NCI-H1436 (cell line): ENCODE results near the gene YTHDF1.

Experiments used
- DNase-seq: peaks from one replicate; lab custom pipeline; 2025; lab: John Stamatoyannopoulos, UW

Gene YTHDF1

DNA sequence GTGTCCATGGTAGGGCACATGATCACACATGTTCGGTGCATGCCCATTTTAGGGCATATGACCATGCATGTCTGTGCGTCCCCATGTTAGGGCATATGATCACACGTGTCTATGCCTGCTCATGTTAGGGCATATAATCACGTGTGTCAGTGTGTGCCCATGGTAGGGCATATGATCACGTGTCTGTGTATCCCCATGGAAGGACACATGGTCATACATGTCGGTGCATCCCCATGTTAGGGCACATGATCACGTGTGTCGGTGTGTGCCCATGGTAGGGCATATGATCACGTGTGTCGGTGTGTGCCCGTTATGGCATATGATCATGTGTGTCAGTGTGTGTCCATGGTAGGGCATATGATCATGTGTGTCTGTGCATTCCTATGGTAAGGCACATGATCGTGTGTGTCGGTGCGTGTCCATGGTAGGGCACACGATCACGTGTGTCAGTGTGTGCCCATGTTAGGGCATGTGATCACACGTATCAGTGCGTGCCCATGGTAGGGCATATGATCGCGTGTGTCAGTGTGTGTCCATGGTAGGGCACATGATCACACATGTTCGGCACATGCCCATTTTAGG is 30.6 kb downstream of the YTHDF1 start:
- DNase-seq, result no peak

DNA sequence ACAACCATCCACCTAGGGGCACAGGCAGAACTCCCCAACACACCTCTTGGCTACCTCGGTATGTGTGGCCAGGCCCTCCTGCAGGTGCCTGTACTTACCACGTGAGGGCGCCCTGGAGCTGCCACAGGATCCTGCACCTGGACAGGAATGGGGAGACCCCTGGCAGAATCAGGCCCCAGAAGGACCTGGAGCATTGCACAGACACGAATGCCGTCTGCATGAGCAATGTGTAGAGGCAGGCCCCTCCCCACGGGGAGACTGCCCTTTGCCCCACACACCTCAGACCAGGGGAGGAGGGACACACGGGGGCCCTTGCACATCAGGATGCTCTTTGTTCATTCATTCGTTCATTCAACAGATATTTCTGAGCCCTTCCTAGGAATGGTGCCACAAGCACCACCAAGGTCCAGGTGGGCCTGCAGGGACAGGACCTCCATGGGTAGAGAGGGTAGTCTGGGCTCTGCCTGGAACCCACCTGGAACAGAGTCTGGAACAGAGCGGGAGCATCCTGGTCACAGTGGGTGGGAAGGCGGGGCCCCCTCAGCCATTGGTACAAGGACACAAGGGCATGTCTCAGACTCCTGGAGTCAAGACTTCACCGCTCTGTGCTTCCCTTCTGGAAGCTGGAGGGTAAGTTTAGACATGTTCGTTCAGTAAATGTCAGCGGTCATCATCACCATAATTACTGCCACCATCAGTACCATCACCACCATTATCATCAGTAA is 32.3 kb downstream of the YTHDF1 start:
- DNase-seq, result peak; percentile 20

DNA sequence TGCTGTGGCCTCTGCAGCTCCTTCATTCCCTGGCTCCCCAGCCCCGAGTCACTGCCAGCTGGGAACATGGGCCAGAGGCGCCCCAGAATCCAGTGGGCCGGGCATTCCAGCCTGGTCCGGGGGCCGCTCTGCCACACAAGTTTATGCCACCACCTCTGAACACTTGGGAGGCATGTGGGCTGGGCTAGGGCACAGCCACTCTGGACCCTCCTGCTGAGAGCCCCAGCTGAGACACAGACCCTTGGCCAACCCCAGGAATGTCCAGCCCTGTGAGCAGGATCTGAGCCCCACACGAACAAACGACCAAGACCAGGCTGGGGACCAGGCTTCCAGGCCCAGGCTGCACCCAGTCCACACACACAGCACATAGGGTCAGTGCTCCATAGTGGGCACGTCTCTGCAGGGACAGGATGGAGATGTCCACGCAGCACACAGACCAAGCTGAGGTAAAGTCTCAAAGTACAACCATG is 33.0 kb downstream of the YTHDF1 start:
- no peak for DNase-seq

DNA sequence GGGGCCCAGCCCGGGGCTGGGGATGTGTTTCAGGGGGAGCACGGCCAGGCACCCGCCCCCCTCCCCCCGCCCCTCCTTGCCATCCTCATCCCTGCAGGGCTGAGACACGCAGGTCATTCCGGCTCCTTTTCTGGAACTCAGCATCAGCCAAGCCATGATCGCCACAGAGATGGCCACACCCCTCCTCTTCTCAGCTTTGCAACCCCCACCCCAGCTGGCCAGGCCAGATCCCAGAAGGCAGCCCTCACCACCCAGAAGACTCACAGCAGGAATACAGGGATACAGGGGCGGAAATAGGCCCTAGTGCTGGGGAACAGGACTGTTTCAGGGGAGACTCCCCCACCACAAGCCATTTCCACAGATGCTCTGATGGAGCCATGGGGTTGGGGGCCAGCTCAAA is 33.5 kb downstream of the YTHDF1 start:
- no peak for DNase-seq

DNA sequence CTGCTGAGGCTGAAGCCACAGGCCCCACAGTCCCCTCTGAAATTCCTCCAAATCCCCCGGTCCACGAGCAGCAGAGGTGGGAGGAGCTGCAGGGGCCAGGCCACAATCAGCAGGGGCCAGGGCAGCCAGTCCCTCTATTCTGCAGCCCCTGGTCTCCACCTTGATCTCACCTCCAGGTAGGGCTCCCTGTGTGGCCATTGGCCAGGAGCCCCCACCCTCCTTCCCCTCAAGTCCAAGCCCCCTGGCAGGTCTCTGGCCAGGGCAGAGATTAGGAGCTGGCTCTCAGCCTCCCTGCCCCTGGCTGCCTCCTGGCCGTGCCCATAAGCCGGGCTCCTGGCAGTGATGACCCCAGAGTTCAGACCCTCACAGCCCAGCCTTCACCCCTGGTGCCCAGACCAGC is 34.7 kb downstream of the YTHDF1 start:
- DNase-seq, result no peak

DNA sequence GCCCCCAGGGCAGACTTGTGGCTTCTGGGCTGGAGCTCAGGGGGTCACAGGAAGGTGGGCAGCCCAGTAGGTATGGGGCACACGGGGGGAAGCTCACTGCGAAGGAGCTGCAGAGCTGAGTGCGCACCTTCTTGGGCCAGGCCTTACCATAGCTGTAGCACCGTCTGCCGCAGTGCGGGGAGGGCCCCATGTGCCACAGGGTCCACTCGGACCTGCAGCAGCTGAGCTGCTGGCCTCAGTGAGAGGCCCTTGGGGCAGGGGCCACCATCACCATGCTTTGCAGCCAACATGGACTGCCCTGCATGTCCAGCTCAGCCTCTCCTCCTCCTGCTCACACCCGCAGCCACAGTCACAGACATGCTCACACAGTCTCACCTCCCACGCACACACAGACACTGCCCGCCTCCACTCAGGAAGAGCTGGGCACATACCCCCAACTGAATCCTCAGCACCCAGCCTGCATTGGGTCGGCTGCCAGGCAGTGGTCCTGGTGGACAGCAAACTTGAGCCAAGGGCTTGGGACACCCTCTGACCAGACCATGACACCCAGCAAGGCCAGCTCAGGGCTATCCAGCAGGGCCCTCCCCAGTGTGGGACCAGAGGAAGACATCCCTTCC is 35.3 kb downstream of the YTHDF1 start:
- no peak for DNase-seq

- DNase-seq, result no peak
Observed at GRCh38 chr20:63179687-63180568, 36.0 kb downstream of the YTHDF1 start.

GRCh38 chr20:63178889-63179686 is 36.8 kb downstream of the YTHDF1 start:
- peak; percentile 27 for DNase-seq

- no peak for DNase-seq
Observed at GRCh38 chr20:63178446-63178820, 37.5 kb downstream of the YTHDF1 start.

DNA sequence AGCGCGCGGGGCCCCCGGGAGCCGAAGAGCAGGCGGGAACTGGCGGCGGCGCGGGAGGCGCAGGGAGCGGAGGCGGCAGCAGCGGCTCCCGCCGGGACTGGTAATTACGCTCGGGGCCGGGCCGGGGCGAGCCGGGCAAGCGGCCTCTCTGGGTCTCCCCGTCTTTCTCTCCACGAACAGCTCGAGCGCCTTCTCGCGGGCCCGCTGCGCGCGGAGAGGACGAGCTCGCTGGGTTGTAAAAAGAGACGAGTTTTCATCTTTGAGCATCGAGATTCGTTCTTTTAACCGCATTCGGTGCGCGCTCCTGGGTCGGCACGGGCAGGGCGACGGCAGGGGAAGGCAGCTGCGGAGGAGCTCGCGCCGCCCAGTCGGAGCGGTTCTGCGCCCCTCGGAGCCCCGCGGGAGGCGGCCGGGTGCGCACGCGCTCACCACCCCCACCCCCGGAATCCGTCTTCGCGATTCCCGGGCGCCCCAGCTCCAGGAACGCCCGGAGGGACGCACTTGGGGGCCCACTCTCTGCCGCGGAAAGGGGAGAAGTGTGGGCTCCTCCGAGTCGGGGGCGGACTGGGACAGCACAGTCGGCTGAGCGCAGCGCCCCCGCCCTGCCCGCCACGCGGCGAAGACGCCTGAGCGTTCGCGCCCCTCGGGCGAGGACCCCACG is 38.0 kb downstream of the YTHDF1 start:
- no peak for DNase-seq

DNA sequence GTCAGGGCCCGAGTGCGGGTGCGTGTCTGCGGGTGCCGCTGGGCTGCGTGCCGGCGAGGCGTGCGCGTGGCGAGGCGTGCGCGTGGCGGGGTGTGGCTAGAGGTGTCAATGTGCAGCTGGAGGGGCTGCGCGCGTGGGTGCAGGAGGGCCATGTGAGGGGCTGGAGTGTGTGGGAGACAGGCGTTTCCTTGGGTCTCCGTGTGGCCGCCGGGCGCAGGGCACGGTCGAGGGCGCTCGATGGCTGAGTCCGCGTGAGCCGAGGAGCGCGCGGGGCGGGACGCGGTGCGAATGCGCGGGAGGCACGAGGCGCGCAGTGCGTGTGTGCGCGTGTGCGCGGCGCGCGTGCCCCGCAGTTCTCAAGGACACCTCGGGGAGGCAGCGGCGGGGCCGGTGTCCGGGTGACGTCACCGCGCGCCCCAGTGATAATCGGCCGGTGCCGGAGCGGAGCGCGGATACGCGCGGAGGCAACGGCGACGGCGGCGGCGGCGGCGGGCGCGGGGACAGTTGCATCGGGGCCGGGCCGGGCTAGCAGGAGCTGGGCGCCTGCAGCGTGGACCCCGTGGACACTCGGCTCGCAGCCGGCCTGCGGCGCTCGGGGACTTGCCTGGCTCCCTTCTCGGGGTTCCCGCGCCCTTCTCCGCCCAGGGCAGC is 38.7 kb downstream of the YTHDF1 start:
- peak; percentile 36 for DNase-seq

- DNase-seq, result no peak
Observed at GRCh38 chr20:63176427-63177133, 39.4 kb downstream of the YTHDF1 start.

DNA sequence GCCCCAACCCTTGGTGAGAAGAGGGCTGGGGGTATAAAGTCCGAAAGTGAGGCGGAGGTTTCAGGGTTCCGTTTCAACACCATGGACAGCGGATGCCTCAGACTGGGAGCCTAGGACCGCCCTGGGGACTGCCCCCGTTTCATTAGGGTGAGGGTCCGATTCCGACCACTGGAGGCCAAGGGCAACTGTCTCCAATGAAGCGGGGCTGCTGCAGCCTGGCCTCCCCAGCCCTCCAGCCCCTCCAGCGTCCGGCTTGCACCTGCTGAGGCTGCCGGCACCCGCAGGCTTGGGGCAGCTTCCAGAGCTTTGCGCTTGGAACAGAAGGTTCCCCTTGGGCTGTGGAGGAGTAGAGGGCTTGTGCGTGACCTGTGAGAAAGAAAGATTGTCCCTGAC is 39.9 kb downstream of the YTHDF1 start:
- no peak for DNase-seq

- no peak for DNase-seq
Observed at GRCh38 chr20:63175038-63175895, 40.7 kb downstream of the YTHDF1 start.

DNA sequence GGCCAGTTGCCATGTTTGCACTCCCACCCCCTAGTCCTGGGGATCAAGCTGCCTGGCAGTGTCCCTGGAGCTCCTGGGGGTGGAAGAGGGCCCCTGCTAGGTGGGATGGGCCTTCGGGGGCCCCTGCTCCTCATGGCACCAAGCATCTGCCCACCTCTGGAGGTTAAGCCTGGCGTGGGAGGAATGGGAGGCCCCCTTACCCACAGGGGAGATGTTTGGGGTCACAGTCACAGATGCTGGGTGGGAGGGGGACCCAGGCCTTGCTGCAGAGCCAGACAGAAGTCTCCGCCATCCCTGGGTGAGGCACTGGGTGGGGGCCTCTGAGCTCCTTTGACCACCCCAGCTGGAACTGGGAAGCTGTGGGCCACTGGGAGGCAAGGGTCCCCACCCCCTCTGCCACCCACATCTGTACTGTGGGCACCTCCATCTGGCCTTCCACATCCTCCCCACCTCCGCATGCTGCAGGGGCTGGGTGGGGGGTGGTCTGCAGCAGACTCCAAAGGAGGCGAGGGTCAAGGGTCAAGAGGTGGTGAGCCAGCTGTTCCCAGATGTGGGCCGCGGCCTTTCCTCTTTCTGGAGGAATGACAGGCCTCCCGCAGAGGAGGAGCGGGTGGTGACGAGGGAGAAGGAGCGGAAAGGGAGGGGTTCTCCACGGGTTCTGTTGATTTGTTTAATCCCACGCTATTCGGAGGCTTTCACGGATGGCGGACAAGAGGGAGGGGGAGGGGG is 41.5 kb downstream of the YTHDF1 start:
- DNase-seq, result no peak

DNA sequence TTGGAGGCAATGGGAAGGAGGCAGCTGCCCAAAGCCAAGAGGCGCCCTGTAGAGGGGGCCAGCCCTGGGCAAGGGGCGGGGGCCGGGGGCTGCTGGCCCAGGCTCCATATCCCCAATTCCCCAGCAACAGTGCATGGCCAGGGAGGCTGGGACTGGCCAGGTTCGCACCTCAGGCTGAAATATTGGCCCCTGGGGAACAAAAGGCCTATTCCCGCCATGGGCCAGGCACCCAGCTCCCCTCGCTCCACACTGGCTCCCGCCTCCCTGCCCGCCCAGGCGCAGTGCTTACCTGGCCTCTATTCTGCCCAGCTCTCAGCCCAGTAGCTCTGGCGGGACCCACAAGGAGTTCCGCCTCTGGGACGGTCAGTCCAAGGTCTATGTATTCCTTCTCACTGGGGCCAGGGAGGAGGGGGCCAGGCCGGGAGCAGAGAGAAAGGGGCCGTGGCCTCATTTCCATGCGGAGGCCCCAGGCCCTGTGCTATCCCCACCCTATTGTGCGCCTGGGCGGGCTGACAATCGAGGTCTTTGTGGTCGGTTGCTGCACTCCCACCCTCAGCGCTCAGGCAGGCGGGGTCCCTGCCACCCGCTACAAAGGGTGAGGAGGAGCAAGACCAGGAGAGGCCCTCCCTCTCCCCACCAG is 42.3 kb downstream of the YTHDF1 start:
- no peak for DNase-seq

DNA sequence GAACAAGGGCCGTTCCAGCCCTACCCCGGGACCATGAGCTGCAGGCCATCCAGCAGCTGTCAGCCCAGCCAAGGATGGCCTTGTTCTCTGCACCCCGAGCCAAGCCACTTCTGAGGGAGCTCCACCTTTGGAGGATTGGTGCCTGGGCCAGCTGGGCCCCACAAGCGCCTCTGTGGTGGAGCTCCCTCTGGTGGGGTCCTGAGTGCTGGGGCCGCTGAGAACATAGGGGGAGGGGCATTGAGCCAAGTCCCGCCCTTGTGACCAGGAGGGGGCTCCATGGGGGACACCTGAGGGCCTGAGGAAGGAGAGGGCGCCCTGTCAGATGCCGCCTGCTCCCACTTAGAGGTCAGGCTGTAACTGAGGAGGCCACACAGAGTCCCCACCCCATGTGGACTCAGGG is 43.2 kb downstream of the YTHDF1 start:
- peak; percentile 47 for DNase-seq

DNA sequence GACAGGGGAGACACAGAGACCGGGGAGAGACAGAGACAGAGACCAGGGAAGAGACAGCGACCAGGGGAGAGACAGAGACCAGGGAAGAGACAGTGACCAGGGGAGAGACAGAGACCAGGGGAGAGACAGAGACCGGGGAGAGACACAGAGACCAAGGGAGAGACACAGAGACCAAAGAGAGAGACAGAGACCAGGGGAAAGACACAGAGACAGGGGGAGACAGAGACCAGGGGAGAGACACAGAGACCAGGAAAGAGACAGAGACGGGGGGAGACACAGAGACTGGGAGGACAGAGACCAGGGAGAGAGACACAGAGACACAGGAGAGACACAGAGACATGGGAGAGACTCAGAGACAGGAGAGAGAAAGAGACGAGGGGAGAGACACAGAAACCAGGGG is 43.9 kb downstream of the YTHDF1 start:
- DNase-seq, result no peak
